A204.1 (cell line): ENCODE data around the gene MAP7.
"Not testable (repeated sequence)": the region's sequence is repeated elsewhere in the genome, so short reads cannot be mapped to it uniquely, and the experiment has no call there.

Source experiments
- FAIRE-seq: peaks from 2 replicates; lab custom pipeline; 2012; peaks lifted over from hg19 to GRCh38; lab: Jason Lieb, UNC

The MAP7 gene

GRCh38 chr6:136502786-136503185 is 47.4 kb downstream of the MAP7 start:
- FAIRE-seq: no peak

- FAIRE-seq: no peak
Measured at GRCh38 chr6:136501514-136501913, 48.7 kb downstream of the MAP7 start.

GRCh38 chr6:136501096-136501495 is 49.1 kb downstream of the MAP7 start:
- FAIRE-seq: no peak

- FAIRE-seq: no peak
Measured at GRCh38 chr6:136500414-136500813, 49.8 kb downstream of the MAP7 start.

GRCh38 chr6:136499370-136499769 is 50.9 kb downstream of the MAP7 start:
- FAIRE-seq: no peak

GRCh38 chr6:136496449-136496848 is 53.8 kb downstream of the MAP7 start:
- not testable (repeated sequence) for FAIRE-seq

GRCh38 chr6:136494710-136495109 is 55.5 kb downstream of the MAP7 start:
- no peak for FAIRE-seq

GRCh38 chr6:136494059-136494458 is 56.2 kb downstream of the MAP7 start:
- no peak for FAIRE-seq

GRCh38 chr6:136492409-136492808 is 57.8 kb downstream of the MAP7 start:
- FAIRE-seq: no peak

- no peak for FAIRE-seq
Measured at GRCh38 chr6:136491754-136492153, 58.5 kb downstream of the MAP7 start.

- FAIRE-seq: no peak
Measured at GRCh38 chr6:136491251-136491650, 59.0 kb downstream of the MAP7 start.

GRCh38 chr6:136489689-136490033 is 60.6 kb downstream of the MAP7 start:
- FAIRE-seq: not testable (repeated sequence)

GRCh38 chr6:136487759-136488425 is 62.3 kb downstream of the MAP7 start:
- FAIRE-seq: no peak

GRCh38 chr6:136486357-136486756 is 63.9 kb downstream of the MAP7 start:
- no peak for FAIRE-seq

GRCh38 chr6:136483906-136484305 is 66.3 kb downstream of the MAP7 start:
- no peak for FAIRE-seq

- FAIRE-seq: not testable (repeated sequence)
Measured at GRCh38 chr6:136483005-136483404, 67.2 kb downstream of the MAP7 start.

- FAIRE-seq: no peak
Measured at GRCh38 chr6:136477548-136477947, 72.7 kb downstream of the MAP7 start.

GRCh38 chr6:136475686-136476085 is 74.5 kb downstream of the MAP7 start:
- FAIRE-seq: no peak

GRCh38 chr6:136474241-136474640 is 76.0 kb downstream of the MAP7 start:
- FAIRE-seq: no peak

- FAIRE-seq: no peak
Measured at GRCh38 chr6:136471922-136472321, 78.3 kb downstream of the MAP7 start.

GRCh38 chr6:136471372-136471771 is 78.8 kb downstream of the MAP7 start:
- no peak for FAIRE-seq

- FAIRE-seq: no peak
Measured at GRCh38 chr6:136470044-136470443, 80.2 kb downstream of the MAP7 start.

- FAIRE-seq: no peak
Measured at GRCh38 chr6:136469154-136469553, 81.1 kb downstream of the MAP7 start.

GRCh38 chr6:136468711-136469110 is 81.5 kb downstream of the MAP7 start:
- no peak for FAIRE-seq

- FAIRE-seq: no peak
Measured at GRCh38 chr6:136467186-136467585, 83.0 kb downstream of the MAP7 start.
